Keratinocyte (primary cell): ENCODE data around the gene DHX15. TPM values are rescaled to one million over a fixed set of nuclear protein-coding genes. Genes with fewer than 3 reads are reported as not detected.

Experiments
- DNase-seq: peaks from one replicate; pipeline ENCODE4 v3.0.0-alpha.2; 2011; ENCODE audit warnings: low read depth, missing footprints, low spot score
- FAIRE-seq: peaks from 2 replicates; lab custom pipeline; 2011; peaks lifted over from hg19 to GRCh38; lab: Jason Lieb, UNC
- H2AFZ ChIP-seq: 2 replicates; pipeline ENCODE4 v1.6.0; 2012; ENCODE audit warnings: low read length, control low read depth, inconsistent platforms; ENCODE audit not compliant: control insufficient read depth
- H3K27ac ChIP-seq: 2 replicates; pipeline ENCODE4 v1.5.1; 2011; ENCODE audit warnings: low read length; ENCODE audit not compliant: control insufficient read depth, insufficient read depth
- H3K27me3 ChIP-seq: 3 replicates; pipeline ENCODE4 v1.6.0; 2011; ENCODE audit warnings: low read length; ENCODE audit not compliant: control insufficient read depth, insufficient read depth; ENCODE audit errors: extremely low read depth
- H3K36me3 ChIP-seq, 2 experiments: 2 replicates in 1 of 2; 3 replicates in 1 of 2; pipeline ENCODE4 v1.5.1; 2011; ENCODE audit warnings: low read length in 2 of 2, mild to moderate bottlenecking in 1 of 2; ENCODE audit not compliant: control insufficient read depth in 2 of 2, insufficient read depth in 2 of 2; ENCODE audit errors: extremely low read depth in 1 of 2
- H3K4me1 ChIP-seq: 3 replicates; pipeline ENCODE4 v1.5.1; 2011; ENCODE audit warnings: low read length; ENCODE audit not compliant: control insufficient read depth, insufficient read depth; ENCODE audit errors: extremely low read depth
- H3K4me2 ChIP-seq: 3 replicates; pipeline ENCODE4 v1.6.0; 2011; ENCODE audit warnings: low read depth, low read length; ENCODE audit not compliant: control insufficient read depth, insufficient read depth; ENCODE audit errors: extremely low read depth
- H3K4me3 ChIP-seq, 3 experiments: fragments of 200-600 bp in 1 of 3; sonication (generic) in 1 of 3; 2 replicates in 2 of 3; 3 replicates in 1 of 3; pipeline ENCODE4 v1.5.1; 2011 to 2016; ENCODE audit warnings: low read length in 3 of 3, mild to moderate bottlenecking in 3 of 3, control low read depth in 2 of 3, inconsistent platforms in 1 of 3, low read depth in 1 of 3, mixed read lengths in 1 of 3, mixed run types in 1 of 3, moderate library complexity in 1 of 3; ENCODE audit not compliant: control insufficient read depth in 2 of 3, insufficient read depth in 2 of 3; ENCODE audit errors: extremely low read depth in 1 of 3
- H3K79me2 ChIP-seq: 2 replicates; pipeline ENCODE4 v1.6.0; 2012; ENCODE audit warnings: low read length; ENCODE audit not compliant: control insufficient read depth, insufficient read depth
- H3K9ac ChIP-seq: 3 replicates; pipeline ENCODE4 v1.6.0; 2011; ENCODE audit warnings: low read length; ENCODE audit not compliant: control insufficient read depth, insufficient read depth; ENCODE audit errors: extremely low read depth
- H3K9me1 ChIP-seq: 3 replicates; pipeline ENCODE4 v1.6.0; 2011; ENCODE audit warnings: low read length; ENCODE audit not compliant: control insufficient read depth, insufficient read depth; ENCODE audit errors: extremely low read depth
- H3K9me3 ChIP-seq: 2 replicates; pipeline ENCODE4 v1.5.1; 2012; ENCODE audit warnings: low read depth, low read length; ENCODE audit not compliant: control insufficient read depth
- H4K20me1 ChIP-seq: 3 replicates; pipeline ENCODE4 v1.6.0; 2011; ENCODE audit warnings: low read length; ENCODE audit not compliant: control insufficient read depth, insufficient read depth; ENCODE audit errors: extremely low read depth
- CTCF ChIP-seq, 3 experiments: IDR thresholded peaks in 1 of 3; conservative IDR thresholded peaks in 1 of 3; optimal IDR thresholded peaks in 1 of 3; 2 replicates in 2 of 3; 3 replicates in 1 of 3; pipeline versions ENCODE3 to v1.5.1; 2011; ENCODE audit warnings: low read length in 3 of 3, mild to moderate bottlenecking in 3 of 3, moderate library complexity in 2 of 3, control low read depth in 1 of 3, inconsistent platforms in 1 of 3; ENCODE audit not compliant: insufficient read depth in 2 of 3; ENCODE audit errors: extremely low read depth in 1 of 3
- EZH2 ChIP-seq: IDR thresholded peaks from one replicate; pipeline ENCODE4 v1.6.1; 2012; ENCODE audit warnings: inconsistent platforms, mild to moderate bottlenecking, low read length, moderate library complexity
- dilution Hi-C: fragments of 300-500 bp; cut with MboI; formaldehyde crosslinking; loops from one replicate; pipeline ENCODE4 v1.7.0; 2020; ENCODE audit warnings: low sequenced_read_pairs; ENCODE audit not compliant: extremely low pct_ligation_motif_present
- polyA plus RNA-seq, 5 experiments: library from polyadenylated mRNA; depleted of rRNA in 3 of 5; stranded (reverse) in 3 of 5; stranded (forward) in 1 of 5; unstranded in 1 of 5; fragments of >200 nt; gene quantifications; 1 replicate in 1 of 5; 2 replicates in 3 of 5; 3 replicates in 1 of 5; pipeline versions ENCODE4 v1.2.1 to v1.2.3, GENCODE V29; 2011 to 2012; ENCODE audit warnings: missing spikeins in 2 of 5, low read depth in 1 of 5, low replicate concordance in 1 of 5

Gene DHX15
- polyA plus RNA-seq, 1 donor (not counting 4 experiments of a cell fraction or from before 2014, with no cell fraction given): 206 TPM

GRCh38 chr4:24589448-24589847 lies 5.1 kb upstream of the DHX15 start:
- Histone ChIP-seq H3K4me1 (no peaks in the 10 kb centered on the region), H3K4me3 (no peak overlapping the region)

GRCh38 chr4:24588216-24588954 lies 4.0 kb upstream of the DHX15 start:
- dilution Hi-C loops: no loop called here
- Histone ChIP-seq H3K4me3 (no peak overlapping the region), H3K4me2 (no peak overlapping the region), H4K20me1 (no peaks in the 10 kb centered on the region), H3K27me3 (no peaks in the 10 kb centered on the region), H3K36me3 (no peaks in the 10 kb centered on the region), H2AFZ (no peak overlapping the region), H3K9ac (no peak overlapping the region), H3K9me3 (peaks cover 2% of the 10 kb centered on the region), H3K79me2 (peaks cover 10% of the 10 kb centered on the region), H3K27ac (no peak overlapping the region), H3K9me1 (no peaks in the 10 kb centered on the region), H3K4me1 (no peaks in the 10 kb centered on the region)
- no peak for DNase-seq
- FAIRE-seq: no peak
- TF ChIP-seq EZH2 (no peak), CTCF (optimal IDR thresholded peaks at IDR 0.05 in 1 of 3, IDR thresholded peaks at IDR 0.05 in 1 of 3, conservative IDR thresholded peaks at IDR 0.05 in 1 of 3; ENCODE audit: extremely low read depth in 1 of 3, insufficient read depth in 2 of 3, low read length in 3 of 3) (no peak)

More at GRCh38 chr4:24589448-24589847, 5.1 kb upstream of the DHX15 start:
- H3K4me2 ChIP-seq: no peak overlapping the region
- H3K9ac ChIP-seq: no peak overlapping the region
- TF ChIP-seq EZH2: no peak
- no peak for TF ChIP-seq CTCF (optimal IDR thresholded peaks at IDR 0.05 in 1 of 3, IDR thresholded peaks at IDR 0.05 in 1 of 3, conservative IDR thresholded peaks at IDR 0.05 in 1 of 3; ENCODE audit: extremely low read depth in 1 of 3, insufficient read depth in 2 of 3, low read length in 3 of 3)
- no peaks in the 10 kb centered on the region for H3K79me2 ChIP-seq
- no peak for FAIRE-seq
- H3K9me3 ChIP-seq: peaks cover 2% of the 10 kb centered on the region
- DNase-seq: no peak
- no peak overlapping the region for H3K27ac ChIP-seq
- no peaks in the 10 kb centered on the region for H3K27me3 ChIP-seq
- H3K36me3 ChIP-seq: no peaks in the 10 kb centered on the region
- no peak overlapping the region for H2AFZ ChIP-seq
- H3K9me1 ChIP-seq: no peaks in the 10 kb centered on the region
- no peaks in the 10 kb centered on the region for H4K20me1 ChIP-seq
- dilution Hi-C loops: no loop called here
